GM18502 (cell line): ENCODE data around the gene SH2D1B.
"Not testable (repeated sequence)": the region's sequence is repeated elsewhere in the genome, so short reads cannot be mapped to it uniquely, and the experiment has no call there.

Source experiments
- ATAC-seq: cut with Tn5 transposase; IDR thresholded peaks from one replicate; pipeline ENCODE4 v1.9.1; 2021; ENCODE audit warnings: mild to moderate bottlenecking; ENCODE audit not compliant: unreplicated experiment, poor library complexity

The SH2D1B gene

DNA sequence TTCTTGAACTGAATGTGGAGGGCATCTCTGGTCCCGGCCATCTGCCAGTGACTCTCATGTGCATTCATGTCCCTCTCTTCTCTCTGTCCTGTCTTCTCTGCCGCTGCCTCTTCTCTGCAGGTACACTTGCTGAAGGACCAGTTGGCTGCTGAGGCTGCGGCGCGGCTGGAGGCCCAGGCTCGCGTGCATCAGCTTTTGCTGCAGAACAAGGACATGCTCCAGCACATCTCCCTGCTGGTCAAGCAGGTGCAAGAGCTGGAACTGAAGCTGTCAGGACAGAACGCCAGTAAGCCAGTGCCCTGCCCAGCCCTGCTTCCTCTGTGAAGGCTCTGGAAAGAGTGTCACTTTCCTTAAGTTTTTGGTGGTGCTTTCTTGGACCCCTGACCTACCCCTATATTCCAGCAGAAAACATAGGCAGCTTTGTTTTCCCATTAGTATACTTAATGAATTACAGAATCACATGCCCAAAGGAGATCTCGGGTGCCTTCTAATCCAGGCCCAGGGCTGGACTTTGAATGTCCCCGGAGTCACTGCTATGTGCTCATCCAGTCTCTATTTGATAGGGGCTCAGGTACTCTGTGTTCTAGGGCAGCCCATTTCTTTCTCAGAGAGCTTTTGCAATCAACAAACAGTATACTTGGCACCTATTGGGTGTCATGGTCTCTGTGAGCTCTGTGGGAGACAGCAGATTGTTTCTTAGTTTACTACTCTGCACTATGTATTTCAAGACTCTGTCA, 46.5 kb downstream of the SH2D1B start:
- no peak for ATAC-seq

DNA sequence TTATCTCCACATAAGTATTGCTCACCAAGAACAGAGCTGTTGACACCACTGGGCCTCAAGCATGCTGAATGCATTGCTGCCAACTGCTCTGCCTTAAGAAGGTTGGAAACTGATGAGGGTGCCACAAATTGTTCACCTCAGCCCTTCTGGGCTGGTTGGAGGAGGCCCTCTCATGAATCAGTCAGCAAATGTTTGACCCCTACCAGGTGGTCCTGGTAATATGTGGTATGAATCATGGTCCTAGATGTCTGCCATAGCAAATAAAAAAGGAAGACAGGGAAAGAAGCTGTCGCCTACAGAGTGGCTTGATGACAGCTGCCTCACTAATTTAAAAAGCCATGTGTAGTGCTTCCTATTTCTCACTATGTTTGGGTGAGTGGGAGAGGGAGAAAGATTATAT, 47.4 kb downstream of the SH2D1B start:
- no peak for ATAC-seq

DNA sequence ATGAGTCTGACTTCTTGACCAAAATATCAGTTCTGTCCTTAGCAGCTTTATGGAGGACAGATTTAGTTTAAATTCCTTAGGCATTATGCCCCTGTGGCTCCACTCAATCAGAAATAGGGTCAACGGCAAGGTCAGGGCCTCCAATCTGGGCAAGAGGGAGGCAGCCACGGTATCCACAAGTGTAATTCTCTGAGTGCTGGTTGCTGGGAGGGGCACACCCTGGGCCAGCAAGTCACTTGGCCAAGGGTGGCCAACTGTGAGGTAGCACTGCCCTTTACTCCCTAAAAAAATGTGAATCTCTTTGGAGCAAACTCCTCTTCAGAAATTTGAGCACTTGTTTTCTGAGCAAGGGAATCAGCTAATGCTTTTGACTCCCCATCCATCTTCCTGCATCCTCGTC, 48.1 kb downstream of the SH2D1B start:
- ATAC-seq: no peak

DNA sequence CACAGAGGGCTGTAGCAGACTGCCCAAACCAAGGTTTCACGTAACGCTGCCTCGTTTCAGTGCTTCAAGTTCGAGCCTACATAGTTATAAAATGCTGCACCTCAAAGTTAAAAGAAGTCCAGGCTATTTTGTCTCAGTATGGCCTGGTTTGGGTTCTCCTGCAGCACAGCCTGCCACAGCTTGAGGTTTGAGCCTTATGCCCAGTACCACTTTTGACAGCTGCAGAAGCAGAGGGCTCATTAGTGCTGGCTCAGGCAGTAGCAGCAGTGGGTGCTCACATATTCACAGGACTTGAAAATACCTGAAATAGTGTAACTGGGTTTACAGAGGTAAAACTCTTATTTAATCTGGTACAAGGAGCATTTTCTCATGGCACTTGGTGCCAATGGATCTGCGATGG, 50.6 kb downstream of the SH2D1B start:
- peak; percentile 36 for ATAC-seq

DNA sequence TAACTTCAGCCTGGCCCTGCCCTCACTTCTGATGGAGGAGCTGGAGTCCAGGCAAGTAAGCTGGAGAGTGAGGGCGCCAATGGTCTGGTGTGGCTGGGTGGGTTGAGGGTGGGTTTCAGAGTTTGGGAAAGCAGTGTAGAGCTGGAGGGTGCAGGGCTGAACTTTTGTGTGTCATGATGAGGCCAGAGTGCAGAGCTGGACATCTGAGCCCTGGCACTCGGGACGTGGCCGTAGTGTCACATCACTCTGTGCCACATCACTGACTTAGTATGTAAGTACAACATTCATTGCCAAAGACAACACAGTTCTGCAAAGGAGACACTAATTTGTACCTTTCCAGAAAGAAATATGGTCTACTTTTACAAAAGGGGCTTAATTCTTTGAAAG, 51.1 kb downstream of the SH2D1B start:
- ATAC-seq: no peak

DNA sequence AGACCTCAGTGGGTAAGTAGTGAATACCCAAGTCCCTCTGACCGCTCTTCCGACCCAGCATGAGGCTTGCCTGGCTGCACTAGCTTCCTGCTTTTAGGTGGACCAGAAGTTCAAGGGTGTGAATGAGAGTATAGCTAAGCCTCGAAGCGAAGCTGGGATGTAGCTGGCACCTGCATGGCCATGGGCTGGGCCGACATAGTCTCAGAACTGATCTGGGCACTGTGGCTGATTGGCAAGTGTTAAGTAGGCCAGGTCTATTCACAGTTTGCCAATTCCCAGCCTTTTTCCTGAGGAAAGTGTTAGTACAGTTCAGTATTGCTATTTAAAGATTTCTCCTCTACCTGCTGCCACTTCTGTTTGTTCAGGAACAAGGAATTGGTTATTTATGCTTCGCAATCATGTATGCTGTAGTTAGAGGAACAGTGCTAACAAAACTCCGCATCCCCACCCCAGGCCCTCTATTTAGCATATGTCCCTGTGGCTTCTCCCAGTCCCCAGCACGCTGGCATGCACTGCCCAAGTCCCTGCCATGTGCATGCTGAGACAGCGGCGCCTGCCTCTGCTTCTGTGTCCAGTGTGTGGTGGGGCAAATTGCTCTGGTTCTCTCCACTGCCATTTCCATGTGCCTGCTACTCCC, 51.6 kb downstream of the SH2D1B start:
- ATAC-seq: no peak

DNA sequence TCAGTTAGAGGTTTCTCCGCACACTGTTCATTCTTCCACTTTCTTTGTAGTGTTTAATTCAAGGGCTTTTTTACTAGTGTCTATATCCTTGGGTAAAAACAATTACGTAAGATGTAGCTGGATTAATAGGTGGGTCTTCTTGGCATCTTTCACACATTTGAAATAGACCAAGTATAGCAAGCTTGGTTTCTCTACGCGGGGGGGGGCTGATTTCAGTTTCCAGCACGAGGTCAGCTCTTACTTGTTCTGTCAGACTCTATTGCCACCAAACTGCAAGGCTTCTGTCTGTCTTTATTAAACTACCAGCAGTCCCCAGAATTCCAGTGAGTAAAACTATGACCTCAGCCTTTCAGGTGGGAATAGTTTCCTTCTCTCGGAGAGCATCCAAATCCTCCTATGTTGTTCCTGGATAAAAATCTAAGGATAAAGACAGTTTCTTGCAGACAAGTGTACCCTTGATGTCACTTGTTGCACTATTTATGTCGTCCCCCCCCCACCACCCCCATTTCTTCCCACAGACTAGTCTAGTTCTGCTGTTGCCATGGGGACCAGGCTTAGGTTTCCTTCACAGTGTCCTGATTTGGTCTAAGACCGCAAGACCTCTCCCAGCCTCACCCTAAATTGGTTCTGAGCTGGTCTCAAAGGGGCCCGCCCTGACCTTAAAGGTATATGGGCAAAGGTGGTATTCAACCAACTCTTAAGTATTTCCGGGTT, 52.3 kb downstream of the SH2D1B start:
- no peak for ATAC-seq

DNA sequence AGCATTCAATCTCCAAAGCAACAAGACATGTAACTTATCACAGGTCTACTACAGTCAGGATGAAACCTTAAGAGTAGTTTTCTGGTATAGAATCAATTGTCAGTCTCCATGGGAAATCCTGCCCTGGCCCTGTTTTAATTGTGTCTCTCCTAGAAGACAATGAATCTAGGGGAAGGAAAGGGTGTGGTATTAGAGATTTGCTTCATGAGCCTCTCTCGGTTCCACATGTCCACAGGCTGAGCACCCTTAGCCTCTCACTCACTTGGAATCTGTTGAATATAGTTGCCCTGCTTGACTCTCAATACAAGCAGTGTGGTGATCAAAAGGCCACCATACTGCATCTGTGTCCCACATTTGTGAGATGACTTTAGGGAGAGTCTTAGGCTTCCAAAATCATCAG, 53.0 kb downstream of the SH2D1B start:
- no peak for ATAC-seq

DNA sequence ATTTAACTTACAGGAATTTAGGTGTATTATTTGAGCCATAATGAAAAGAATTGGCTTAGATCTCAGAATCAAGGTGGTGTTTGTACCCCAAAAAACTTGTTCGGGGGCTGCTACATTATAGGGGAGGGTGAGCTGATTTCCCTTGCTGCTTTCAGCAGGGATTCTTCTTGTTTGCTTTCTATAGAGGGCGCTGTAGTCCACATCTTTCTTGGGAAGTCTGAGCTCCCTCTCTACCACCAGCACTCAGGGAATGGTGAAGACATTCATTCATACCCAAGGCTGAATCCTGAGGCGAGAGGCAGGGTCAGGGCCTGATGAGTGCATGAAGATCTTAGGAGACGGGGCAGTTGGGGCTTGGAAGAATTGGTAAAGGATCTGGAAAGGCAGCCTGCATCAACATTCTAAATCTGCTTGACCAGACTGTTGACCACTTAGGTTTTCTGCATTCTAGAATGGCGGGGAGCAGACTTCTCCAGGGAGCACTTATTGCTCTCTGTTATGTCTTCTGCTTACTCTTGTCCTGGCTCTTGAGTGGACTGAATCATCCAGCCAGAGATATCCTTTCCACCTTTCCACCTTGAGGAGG, 54.2 kb downstream of the SH2D1B start:
- no peak for ATAC-seq

DNA sequence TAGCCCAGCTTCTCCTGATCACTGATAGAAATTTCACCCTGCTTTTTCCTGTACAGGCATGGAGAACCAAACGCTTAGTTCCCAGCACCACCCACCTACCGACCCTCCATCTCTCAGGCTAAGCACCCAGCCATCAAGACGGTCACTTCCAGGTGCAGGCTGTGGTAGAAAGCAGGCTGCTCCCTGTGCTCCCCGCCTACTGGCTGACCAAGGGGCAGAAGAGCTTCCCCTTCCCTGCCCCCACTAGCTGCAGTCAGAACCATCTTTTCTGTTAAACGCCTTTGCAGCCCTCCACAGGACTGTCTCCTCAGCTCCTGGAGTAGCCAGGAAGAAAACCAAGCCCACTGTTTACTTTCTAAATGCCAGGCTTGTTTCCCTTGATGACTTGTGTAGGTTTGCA, 58.2 kb downstream of the SH2D1B start:
- no peak for ATAC-seq

DNA sequence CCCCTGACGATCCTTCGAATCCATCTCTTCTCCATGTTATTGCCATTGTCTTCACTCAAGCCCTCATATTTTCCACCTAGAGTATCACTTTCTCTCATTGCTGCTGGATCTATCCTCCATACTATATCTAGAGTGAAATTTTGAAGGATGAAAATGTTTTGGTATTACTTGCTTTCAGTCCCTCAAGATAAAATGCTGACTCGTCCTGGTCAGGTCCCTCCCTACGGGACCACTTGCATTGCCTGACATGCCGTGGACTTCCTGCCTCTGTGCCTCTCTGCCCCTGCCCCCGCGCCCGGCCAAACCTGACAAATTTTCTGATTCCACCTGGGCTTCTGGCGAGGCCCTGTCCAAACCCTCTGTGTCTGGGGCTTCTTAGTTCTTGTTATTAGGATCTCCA, 58.9 kb downstream of the SH2D1B start:
- ATAC-seq: no peak

DNA sequence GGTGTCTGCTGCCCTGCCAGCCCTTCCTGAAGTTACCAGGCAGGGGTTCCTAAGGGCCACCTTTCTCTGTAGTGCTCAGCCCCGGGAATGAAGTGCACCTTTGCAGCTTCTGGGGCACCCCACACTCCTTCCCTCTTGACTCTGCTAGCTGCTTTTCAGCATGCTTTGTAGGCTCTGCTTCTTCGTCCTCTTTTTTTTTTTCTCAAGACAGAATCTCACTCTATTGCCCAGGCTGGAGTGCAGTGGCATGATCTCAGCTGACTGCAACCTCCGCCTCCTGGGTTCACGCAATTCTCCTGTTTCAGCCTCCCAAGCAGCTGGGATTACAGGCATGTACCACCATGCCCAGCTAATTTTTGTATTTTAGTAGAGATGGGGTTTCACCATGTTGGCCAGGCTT, 60.1 kb downstream of the SH2D1B start:
- not testable (repeated sequence) for ATAC-seq

DNA sequence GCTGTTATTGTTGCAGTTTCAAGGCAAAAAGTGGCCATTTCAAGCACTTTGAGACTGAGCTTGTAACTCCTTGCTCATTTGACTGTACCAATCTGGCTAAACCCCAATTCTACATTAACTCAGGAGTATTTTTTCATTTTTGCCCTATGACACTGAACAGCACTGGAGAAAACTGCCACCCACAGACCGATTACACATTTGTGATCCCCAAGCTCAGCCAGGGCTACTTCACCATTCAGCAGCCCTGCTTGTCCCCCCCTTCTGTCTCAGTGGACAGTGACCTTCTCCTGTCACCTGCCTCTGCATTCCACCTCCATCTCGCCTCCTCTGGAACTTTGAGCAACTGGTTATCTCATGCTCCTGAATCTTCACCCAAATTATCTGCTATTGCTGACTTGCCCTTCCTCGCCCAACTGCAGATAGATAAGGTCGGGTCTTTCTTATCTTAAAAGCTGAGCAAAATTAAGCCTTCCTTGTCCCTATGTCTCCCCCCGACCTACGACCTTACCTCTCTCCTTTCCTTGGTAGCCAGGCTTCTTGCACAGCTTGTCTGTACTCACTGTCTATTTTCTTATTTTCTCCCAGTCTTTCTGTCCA, 60.6 kb downstream of the SH2D1B start:
- no peak for ATAC-seq

DNA sequence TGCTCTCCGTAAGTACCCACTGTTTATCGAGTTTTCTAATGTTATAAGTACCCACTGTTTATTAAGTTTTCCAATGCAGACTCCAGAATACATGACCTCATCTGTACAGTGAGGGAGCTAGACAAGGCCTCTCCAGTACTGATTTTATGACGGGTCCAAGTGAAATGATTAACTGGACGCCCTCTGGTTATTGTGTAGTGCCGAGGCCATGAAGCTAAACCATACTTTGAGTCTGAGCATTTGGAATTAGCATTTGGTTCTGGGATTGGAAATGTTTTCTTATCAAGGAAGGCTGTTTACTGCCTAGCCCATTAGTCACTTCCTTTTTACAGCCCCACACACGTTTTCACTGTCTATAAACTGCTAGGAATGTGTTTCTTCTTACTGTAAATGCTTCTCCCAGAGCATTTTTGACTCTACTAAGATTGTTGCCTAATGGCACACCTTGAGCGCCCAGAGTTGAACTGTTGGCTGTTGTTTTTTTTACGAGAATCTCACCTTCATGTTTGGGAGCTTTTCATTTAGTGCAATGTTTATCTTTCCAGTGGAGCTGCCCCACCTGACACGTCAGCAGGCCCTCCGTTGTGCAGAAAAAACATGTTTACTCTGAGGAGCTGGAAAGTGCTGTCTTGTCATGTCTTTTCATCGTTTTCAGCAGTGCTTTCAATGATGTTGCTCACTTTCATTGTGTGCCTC, 62.2 kb downstream of the SH2D1B start:
- no peak for ATAC-seq

DNA sequence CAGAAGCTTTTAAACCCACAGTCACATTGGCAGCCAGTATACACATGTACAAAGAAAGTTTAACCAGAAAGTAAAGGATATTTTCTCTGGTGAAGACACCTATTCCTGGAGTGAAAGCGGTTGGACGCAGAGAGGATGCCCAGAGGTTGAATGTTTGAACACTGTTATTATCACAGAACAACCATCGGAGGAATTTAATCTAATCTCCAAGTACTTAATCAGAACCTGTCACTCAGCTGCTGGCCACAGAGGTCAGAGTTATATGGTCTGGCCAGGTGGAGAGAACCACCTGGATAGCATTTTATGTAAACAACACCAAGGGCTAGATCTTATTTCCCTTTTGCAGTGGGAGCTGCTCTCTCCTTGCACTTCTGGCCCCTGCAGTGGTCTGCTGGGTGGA, 64.7 kb downstream of the SH2D1B start:
- ATAC-seq: no peak
